ENCODE data around the gene ARRDC5.
"Not testable (repeated sequence)": the region's sequence is repeated elsewhere in the genome, so short reads cannot be mapped to it uniquely, and the experiment has no call there.

The ARRDC5 gene

GRCh38 chr19:4867534-4868285, 35.0 kb downstream of the ARRDC5 start, which contains the start of gene PLIN3:
Gene PLIN3 (minus strand): TSS chr19:4867667. CDS start chr19:4861394, 6,273 bp downstream.
- DNase-seq = peak; percentile 89 to 98

GRCh38 chr19:4866595-4867424, 35.9 kb downstream of the ARRDC5 start:
- peak; percentile 66 to 75 for DNase-seq

GRCh38 chr19:4861147-4861546, 41.5 kb downstream of the ARRDC5 start:
- DNase-seq = no peak

- no peak for DNase-seq
Measured at GRCh38 chr19:4859697-4860096, 43.0 kb downstream of the ARRDC5 start.

GRCh38 chr19:4856468-4856867, 46.2 kb downstream of the ARRDC5 start:
- DNase-seq = not testable (repeated sequence)

GRCh38 chr19:4853506-4853905, 49.2 kb downstream of the ARRDC5 start:
- DNase-seq = not testable (repeated sequence)

GRCh38 chr19:4852484-4852883, 50.2 kb downstream of the ARRDC5 start:
- no peak for DNase-seq

GRCh38 chr19:4851551-4852290, 51.0 kb downstream of the ARRDC5 start:
- peak in 1 of 2 donors; percentile 65 for DNase-seq

GRCh38 chr19:4849019-4849418, 53.7 kb downstream of the ARRDC5 start:
- DNase-seq = no peak

- no peak for DNase-seq
Measured at GRCh38 chr19:4847190-4847973, 55.3 kb downstream of the ARRDC5 start.

- DNase-seq = not testable (repeated sequence)
Measured at GRCh38 chr19:4845975-4846374, 56.7 kb downstream of the ARRDC5 start.

- no peak for DNase-seq
Measured at GRCh38 chr19:4844348-4845179, 58.1 kb downstream of the ARRDC5 start.

GRCh38 chr19:4843647-4843965, 59.1 kb downstream of the ARRDC5 start:
- no peak for DNase-seq
